ENCODE data around the gene TMEM25.
"Not testable (repeated sequence)": the region's sequence is repeated elsewhere in the genome, so short reads cannot be mapped to it uniquely, and the experiment has no call there.

TMEM25 gene

GRCh38 chr11:118532852-118533768, 2.1 kb downstream of the TMEM25 start:
- DNase-seq, result no peak

GRCh38 chr11:118533769-118534729, 3.1 kb downstream of the TMEM25 start:
- DNase-seq, result no peak

GRCh38 chr11:118535261-118535660, 4.3 kb downstream of the TMEM25 start:
- no peak for DNase-seq

- DNase-seq, result no peak
Measured at GRCh38 chr11:118536726-118537125, 5.7 kb downstream of the TMEM25 start.

GRCh38 chr11:118537409-118537980, 6.5 kb downstream of the TMEM25 start:
- DNase-seq, result no peak

GRCh38 chr11:118544010-118544646, 13.1 kb downstream of the TMEM25 start:
- no peak for DNase-seq

GRCh38 chr11:118544647-118545010, 13.6 kb downstream of the TMEM25 start:
- DNase-seq, result no peak

- DNase-seq, result no peak
Measured at GRCh38 chr11:118545533-118545932, 14.5 kb downstream of the TMEM25 start.

- no peak for DNase-seq
Measured at GRCh38 chr11:118547132-118547531, 16.1 kb downstream of the TMEM25 start.

GRCh38 chr11:118552341-118552740, 21.3 kb downstream of the TMEM25 start:
- no peak for DNase-seq

GRCh38 chr11:118560806-118561205, 29.8 kb downstream of the TMEM25 start:
- DNase-seq, result no peak

- DNase-seq, result no peak
Measured at GRCh38 chr11:118565051-118565450, 34.1 kb downstream of the TMEM25 start.

GRCh38 chr11:118569670-118570069, 38.7 kb downstream of the TMEM25 start:
- no peak for DNase-seq

- DNase-seq, result no peak
Measured at GRCh38 chr11:118570787-118571186, 39.8 kb downstream of the TMEM25 start.

GRCh38 chr11:118571701-118572060, 40.7 kb downstream of the TMEM25 start:
- not testable (repeated sequence) for DNase-seq

GRCh38 chr11:118572061-118572980, 41.3 kb downstream of the TMEM25 start, which contains the start of gene ARCN1:
Gene ARCN1, plus strand, starts transcription at chr11:118572409. Its CDS starts 139 bp downstream, at chr11:118572548.
- DNase-seq, result peak; percentile 67 to 68

- peak in 1 of 2 donors; percentile 3 for DNase-seq
Measured at GRCh38 chr11:118572981-118573550, 42.1 kb downstream of the TMEM25 start.

GRCh38 chr11:118574636-118575035, 43.6 kb downstream of the TMEM25 start:
- DNase-seq, result no peak

- not testable (repeated sequence) for DNase-seq
Measured at GRCh38 chr11:118577995-118578394, 47.0 kb downstream of the TMEM25 start.

GRCh38 chr11:118581057-118581456, 50.1 kb downstream of the TMEM25 start:
- DNase-seq, result no peak
